Activated CD8-positive, alpha-beta memory T cell treated with anti-CD3 and anti-CD28 coated beads, Interleukin-2, amount 50 U/mL, for 24 hours (primary cell): Measurements from ENCODE around the gene ESRP2.

Source experiments
- DNase-seq: peaks from one replicate; pipeline ENCODE4 v3.0.0-alpha.2; 2020; ENCODE audit errors: extremely low read depth

ESRP2 gene

GRCh38 chr16:68235887-68236136 lies at the start of gene ESRP2:
Gene ESRP2, minus strand, starts transcription at chr16:68236127. Its CDS starts 82 bp downstream, at chr16:68236045.
- no peak for DNase-seq

- no peak for DNase-seq
Observed at GRCh38 chr16:68285683-68286082, 49.8 kb upstream of the ESRP2 start.

- no peak for DNase-seq
Observed at GRCh38 chr16:68284847-68285246, 48.9 kb upstream of the ESRP2 start.

- DNase-seq: no peak
Observed at GRCh38 chr16:68283801-68284598, 48.1 kb upstream of the ESRP2 start.

DNA sequence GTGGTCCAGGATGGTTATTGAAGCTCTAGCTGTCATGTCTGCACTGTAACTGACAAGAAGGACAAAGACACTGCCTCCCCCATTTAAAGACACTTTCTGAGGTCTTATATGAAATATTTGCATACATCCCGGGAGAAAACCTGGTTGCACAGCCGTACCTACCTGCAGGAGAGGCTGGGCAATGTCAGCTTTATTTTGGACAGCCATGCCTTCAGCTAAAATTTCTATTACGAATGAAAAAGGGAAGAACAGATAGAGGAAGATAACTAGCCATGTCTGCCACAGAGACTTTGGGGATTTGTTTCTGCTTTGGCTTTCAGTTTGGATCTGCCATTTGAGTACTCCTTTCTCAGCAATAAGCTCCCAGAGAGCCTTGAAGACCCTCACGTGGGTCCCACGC lies 47.4 kb upstream of the ESRP2 start:
- no peak for DNase-seq

DNA sequence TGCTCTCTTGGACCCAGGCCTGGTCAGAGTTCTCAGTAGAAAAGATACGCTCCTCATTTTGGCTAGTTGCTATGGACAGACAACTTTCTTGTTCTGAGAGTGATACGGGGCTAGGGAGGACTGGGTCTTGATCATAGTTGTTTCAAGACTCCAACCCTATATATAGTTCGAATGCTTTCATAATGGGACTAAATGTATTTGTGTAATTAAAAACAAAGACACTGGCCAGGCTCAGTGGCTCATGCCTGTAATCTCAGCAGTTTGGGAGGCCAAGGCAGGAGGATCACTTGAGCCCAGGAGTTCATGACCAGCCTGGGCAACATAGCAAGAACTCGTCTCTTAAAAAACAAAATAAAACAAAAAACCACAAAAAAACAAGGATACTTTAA lies 46.1 kb upstream of the ESRP2 start:
- no peak for DNase-seq

DNA sequence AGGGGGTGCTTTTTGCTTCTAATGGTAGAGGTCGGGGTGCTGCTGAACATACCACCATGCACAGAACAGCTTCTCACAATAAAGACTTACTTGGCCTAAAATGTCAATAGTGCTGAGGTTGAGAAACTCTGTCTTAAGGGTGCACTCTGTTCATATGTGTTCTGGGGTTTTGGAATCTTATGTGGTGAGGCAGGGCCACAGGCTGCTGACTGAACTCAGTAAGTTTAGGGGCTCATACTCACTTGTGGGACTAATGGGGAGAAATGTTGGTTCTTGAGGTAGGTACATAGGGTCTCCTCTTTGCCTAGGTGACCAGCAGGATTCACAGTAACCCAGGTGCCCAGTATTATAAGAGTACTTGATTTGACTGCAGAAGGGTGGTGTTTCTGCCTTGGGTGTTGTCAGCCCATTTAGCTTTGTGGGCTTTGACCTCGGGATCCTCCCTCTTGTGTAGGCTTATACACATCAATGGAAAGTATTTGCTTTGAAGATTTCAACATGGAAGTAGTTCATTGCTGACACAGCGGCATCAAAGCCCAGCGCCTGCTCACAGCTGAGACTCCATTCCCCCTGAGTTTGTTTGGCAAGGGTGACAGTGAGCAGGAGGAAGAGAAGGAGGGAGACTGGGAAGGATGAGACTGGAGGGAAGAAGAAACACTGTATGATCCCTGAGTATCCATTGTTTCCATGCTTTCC lies 45.6 kb upstream of the ESRP2 start:
- DNase-seq: no peak

- DNase-seq: no peak
Observed at GRCh38 chr16:68279726-68280558, 44.0 kb upstream of the ESRP2 start.

GRCh38 chr16:68276223-68276622 lies 40.3 kb upstream of the ESRP2 start:
- no peak for DNase-seq

GRCh38 chr16:68275611-68276191 lies 39.8 kb upstream of the ESRP2 start:
- DNase-seq: no peak

DNA sequence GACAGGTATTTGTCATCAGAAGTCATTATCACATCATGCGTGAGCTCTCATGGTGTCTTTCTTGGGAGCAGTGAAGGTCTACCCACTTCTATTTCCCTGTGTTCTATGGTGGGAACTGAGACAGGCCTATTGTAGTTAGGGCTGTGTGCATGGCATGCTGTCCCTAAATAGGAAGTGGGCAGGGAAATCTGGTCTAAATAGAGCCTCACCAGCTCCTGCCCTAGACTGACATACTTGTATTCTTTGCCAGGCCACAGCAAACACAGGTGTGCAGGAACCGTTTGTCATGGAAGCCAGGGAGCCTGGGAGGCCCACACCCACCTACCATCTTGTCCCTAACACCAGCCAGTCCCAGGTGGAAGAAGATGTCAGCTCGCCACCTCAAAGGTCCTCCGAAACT lies 38.5 kb upstream of the ESRP2 start:
- no peak for DNase-seq

GRCh38 chr16:68273896-68274295 lies 38.0 kb upstream of the ESRP2 start:
- DNase-seq: no peak

GRCh38 chr16:68273459-68273858 lies 37.5 kb upstream of the ESRP2 start:
- DNase-seq: no peak

GRCh38 chr16:68272507-68273209 lies 36.7 kb upstream of the ESRP2 start:
- no peak for DNase-seq

GRCh38 chr16:68270353-68270752 lies 34.4 kb upstream of the ESRP2 start:
- DNase-seq: no peak

GRCh38 chr16:68269793-68270192 lies 33.9 kb upstream of the ESRP2 start:
- DNase-seq: no peak

GRCh38 chr16:68267612-68268405 lies 31.9 kb upstream of the ESRP2 start:
- DNase-seq: no peak

- no peak for DNase-seq
Observed at GRCh38 chr16:68265078-68265920, 29.4 kb upstream of the ESRP2 start.

DNA sequence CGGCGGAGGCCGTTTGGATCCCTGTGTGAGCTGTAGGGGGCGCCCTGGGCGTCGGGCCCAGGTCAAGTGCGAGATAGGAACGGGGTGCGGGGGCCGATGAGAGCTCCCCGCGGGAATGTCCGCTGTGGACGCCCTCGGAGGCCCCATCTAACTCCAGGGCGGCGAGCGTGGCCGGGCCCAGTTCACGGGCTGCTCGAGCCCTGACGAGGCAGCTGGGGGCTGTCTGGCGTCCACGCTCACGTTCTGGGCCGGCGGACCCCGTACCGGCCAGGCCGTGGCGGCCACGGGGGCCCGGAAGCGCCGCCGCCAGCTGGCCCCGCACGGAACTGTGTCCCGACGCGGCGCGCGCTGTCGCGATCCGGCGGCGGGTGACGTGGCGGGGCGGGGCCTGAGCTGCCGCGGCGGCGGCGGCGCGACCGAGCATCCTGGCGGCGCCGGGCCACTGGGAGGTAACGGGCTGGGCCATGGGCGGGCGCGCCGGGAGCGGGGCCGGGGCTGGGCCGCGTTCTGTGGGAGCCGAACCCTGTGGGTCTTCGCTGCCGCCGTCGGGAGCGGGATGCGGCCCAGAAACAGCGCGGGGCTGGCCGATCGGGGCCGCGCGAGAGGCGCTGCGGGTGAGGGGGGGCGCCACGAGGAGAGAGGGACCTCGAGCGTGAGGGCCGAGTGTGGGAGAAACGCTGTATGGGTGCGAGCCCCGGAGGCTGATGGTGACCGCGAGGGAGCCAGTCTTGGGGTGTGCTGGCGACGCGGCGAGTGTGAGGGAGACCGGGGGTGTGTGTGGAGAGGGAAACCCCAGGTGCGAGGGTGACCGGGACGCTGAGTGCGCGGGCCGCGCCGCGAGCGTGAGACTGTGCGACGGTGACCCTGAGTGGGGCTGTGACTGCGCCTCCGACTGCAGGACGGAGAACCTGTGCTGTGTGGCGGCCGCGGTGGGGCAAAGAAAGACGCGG lies 28.5 kb upstream of the ESRP2 start, which contains the start of gene SLC7A6:
Gene SLC7A6 (plus strand): TSS at position 399 of the 950 bp plus-strand sequence. CDS start 10,201 bp downstream, outside the sequence.
- peak; percentile 46 for DNase-seq
